ENCODE measurements around the gene WFDC1.
A peak's percentile ranks its signal among the peaks of the same experiment; 100 is the strongest.

The WFDC1 gene

GRCh38 chr16:84302111-84302954 lies 7.7 kb downstream of the WFDC1 start:
- ATAC-seq (no peak), DNase-seq (no peak)

DNA sequence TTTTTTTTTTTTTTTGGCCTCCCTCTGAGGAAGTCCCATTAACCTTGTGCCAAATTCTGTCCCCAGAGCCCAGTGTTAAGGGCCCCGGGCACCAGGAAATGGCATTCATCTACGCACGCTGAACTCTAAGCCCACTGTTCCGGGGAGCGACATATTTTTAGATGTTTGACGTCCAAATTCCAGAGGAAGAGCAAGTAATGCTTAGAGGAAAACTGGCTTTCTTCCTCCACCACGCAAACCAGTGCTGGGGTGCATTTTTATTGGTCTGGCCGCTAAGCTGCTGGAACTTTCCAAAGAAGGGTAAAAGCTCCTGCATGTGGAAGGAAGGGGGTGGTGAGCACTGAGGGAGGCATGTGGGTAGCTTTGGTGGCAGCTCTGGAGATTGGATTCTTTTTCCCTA lies 8.3 kb downstream of the WFDC1 start:
- DNase-seq (no peak), ATAC-seq (no peak)

DNA sequence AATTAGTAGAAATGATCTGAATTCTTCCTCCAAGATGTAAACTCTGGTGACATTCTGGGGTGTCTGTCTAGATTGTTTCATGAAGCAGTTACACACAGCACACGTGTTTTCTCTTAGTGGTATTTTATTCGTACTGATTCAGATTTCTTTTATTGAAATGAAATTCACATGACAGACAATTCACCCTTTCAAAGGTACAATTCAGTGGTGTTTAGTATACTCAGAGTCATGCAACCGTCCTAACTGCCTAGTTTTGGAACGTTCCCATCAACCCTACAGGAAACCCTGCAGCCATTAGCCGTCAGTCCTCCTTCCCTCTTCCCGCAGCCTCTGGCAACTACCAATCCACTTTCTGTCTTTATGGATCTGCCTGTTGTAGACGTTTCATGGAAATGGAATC lies 8.8 kb downstream of the WFDC1 start:
- no peak for DNase-seq
- no peak for ATAC-seq

DNA sequence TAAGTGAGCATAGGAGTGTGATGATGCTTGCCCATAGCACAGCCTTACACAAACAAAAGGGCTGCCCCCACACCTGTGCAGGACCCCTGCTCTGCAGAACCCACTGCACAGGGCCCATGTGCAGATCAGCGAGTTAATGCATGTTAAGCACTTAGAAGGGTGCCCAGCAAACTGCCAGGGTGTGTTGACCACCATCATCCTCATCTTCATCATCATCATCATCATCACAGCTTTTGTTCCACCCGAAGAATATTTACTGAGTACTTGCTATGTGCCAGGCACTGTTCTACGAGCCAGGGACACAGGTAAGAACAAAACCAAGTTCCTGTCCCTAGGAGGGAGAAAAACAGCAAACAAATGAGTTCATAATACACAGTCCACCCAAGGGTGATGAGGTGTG lies 11.9 kb downstream of the WFDC1 start:
- no peak for DNase-seq

DNA sequence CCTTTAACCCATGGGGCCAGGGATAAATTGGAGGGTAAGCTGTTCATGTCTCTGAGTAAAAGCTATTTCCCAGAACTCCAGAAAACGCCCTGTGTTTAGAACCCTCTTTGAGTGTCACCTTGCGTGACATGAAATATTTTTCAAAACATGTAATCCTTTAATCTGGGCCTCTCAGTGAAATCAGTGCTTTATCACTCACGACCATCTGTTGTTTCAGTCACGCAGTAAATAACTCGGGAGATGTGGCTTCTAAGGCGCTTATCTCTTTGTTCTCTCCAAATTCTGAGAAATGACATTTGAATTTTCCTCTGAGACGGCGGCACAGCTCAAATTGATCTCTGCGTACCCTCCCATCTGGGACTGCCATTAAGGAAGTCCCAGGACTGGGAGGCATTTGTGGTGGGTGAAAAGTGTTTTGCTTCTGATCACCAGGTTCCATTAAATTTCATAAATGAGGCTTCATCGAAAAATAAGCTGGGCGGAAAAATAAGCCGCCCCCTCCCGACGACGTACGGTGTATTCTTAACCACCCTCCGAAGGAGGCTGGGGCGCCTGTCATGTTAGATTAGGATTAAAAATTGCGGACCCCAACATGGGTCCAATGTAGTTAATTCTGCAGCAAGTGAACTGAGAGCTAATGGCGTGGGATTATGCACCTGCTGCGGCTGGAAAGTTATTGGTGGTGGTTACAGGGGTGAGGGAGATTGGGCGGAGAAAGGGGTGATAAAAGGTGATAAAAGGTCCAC lies 12.7 kb downstream of the WFDC1 start:
- DNase-seq = no peak
- no peak for ATAC-seq

More for the DNA sequence above, 11.9 kb downstream of the WFDC1 start:
- ATAC-seq = no peak

GRCh38 chr16:84308120-84308519 lies 13.4 kb downstream of the WFDC1 start:
- peak; percentile 42 for ATAC-seq
- peak; percentile 33 for DNase-seq

GRCh38 chr16:84310642-84311041 lies 16.0 kb downstream of the WFDC1 start:
- DNase-seq (no peak), ATAC-seq (no peak)

- ATAC-seq = no peak
- no peak for DNase-seq
These were observed 18.2 kb downstream of the WFDC1 start for GRCh38 chr16:84312783-84313382.

GRCh38 chr16:84313921-84314320 lies 19.2 kb downstream of the WFDC1 start:
- DNase-seq (no peak), ATAC-seq (peak; percentile 12)

DNA sequence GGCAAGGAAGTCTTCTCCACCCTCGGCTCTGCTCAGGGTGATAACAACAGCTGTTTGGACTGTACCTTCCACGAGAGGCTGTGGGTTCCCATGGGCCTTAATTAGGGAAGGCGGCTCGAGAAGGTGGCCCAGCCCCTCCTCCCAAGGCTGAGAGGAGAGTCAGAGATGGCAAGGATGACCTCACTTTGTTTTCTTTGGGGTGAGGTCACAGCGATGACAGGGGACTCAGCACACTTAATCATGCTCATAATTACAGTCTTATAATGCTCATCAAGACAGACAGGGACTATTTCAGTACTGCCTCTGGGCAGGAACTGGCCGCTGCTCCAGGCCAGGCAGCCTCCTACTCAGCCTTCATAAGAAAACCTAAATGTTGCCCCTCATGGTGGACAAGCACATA lies 19.7 kb downstream of the WFDC1 start:
- DNase-seq (no peak), ATAC-seq (peak; percentile 16)

- no peak for ATAC-seq
- DNase-seq = no peak
These were observed 20.1 kb downstream of the WFDC1 start for GRCh38 chr16:84314814-84315213.

- DNase-seq = no peak
- no peak for ATAC-seq
These were observed 20.7 kb downstream of the WFDC1 start for GRCh38 chr16:84315422-84315821.

DNA sequence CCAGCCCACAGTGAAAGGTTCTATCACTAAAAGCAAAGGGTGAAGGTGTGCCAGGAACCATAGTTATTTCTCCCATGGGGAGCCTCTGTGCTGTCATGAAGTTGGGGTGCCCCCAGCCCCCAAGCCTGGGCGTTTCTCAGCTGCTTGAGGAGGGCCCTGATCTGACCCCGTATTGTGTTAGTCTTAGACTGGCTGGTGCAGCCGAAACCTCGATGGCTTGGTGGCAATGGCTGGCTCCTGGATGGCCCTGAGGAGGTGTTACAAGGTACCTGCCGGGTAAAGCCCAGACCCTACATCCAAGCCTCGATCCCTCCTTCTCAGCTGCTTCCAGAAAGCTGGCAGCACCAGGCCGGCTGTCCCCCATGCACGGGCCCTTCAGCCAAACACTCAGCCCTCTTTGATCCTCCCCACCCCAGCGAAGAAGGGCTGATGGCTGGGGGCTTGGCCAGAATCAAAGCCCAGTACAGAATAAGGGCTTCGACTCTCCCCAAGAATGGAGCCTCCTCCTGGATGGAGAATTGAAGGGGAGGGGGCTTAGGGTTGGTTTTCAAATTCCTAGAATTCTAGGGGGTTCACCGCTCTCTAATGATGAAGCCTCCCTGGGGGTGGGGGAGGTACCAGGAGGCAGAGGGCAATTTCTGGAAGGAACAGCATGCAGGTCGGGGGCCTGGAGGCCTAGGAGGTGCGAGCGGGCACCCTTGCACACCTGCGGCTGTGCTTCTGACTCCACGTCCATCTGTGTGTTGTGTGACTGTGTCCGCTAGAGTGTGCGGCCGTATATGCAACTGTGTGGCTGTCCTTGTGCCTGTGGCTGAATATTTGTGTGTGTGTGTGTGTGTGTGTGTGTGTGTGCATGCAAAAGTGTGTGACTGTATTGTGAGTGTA lies 23.7 kb downstream of the WFDC1 start:
- ATAC-seq (no peak), DNase-seq (no peak)

DNA sequence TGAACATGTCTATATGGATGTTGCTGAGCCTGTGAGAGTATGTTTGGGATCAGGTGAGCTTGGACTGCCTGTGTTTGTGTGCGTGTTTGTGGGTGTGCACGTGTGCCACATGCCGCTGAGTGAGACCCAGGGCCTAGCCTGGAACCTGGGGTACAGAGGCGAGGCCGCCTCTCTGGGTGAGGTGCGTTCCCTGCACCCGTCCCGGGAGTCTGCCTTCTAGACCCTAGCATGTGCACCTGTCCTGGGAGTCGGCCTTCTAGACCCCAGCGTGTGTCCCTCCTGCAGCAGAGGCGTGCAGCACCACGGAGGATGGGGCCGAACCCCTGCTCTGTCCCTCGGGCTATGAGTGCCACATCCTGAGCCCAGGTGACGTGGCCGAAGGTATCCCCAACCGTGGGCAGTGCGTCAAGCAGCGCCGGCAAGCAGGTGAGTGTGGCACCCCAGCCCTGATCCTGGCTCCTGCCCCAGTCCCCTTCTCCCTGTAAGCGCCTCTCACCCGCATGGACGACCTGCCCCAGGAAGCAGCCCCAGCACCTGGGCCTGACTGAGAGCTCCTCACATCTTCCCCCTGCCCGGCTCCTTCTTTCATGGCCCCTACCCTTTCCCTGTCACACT lies 24.6 kb downstream of the WFDC1 start:
- ATAC-seq = no peak

DNA sequence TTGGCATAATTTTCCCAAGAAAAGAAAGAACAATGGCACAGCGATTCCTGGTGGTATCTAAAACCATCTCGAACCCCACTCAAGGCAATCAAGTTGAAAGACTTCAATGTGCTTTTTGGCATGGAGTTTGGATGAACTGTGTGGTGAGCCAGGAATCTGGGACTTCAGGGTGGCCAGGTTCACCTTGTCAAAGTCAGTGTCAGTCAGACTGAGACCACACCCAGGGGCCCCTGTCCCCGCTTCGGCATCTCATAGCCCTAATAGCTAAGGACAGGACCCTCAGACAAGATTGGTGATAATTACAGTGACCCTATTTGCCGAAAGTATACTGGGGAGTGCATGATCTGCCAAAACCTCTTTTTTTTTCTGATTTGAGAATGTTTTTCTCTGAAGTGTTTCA lies 25.8 kb downstream of the WFDC1 start:
- ATAC-seq (no peak), DNase-seq (no peak)

More for the DNA sequence above, 24.6 kb downstream of the WFDC1 start:
- DNase-seq = no peak

DNA sequence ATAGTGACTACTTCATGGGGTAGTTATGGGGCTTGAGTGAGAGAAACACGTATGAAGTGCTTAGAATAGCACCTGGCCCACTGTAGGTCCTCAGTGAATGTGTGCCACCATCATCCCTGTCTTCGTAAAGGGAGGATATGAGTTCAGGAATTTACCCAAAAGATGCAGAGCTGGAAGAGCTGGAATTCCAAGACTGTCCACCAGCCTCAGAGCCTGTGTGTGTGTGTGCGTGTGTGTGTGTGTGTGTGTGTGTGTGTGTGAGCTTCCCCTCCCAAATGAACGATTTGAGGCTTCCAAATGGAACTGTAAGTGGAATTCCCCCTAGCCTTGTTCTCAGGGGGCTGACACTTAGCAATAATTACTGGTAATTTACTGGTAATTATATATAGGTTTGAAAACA lies 27.3 kb downstream of the WFDC1 start:
- ATAC-seq = no peak

GRCh38 chr16:84322749-84323148 lies 28.1 kb downstream of the WFDC1 start:
- no peak for DNase-seq
- ATAC-seq = no peak

More for the DNA sequence above, 27.3 kb downstream of the WFDC1 start:
- no peak for DNase-seq

DNA sequence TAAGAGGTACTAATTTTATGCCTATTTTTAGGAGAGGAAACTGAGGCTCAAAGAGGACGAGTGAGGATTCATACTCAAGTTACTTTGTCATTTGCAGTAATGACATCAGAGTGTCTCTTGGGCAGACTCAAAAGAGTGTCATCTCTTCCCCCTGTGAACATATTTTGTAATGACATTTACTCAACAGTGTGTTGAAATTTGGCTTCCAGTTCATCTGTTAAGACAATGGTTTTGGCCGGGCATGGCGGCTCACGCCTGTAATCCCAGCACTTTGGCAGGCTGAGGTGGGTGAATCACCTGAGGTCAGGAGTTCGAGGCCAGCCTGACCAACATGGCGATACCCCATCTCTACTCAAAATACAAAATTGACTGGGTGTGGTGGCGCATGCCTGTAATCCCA lies 28.9 kb downstream of the WFDC1 start:
- ATAC-seq (no peak), DNase-seq (no peak)

- peak; percentile 69 for ATAC-seq
- DNase-seq = no peak
These were observed 30.0 kb downstream of the WFDC1 start for GRCh38 chr16:84324434-84325262.

GRCh38 chr16:84326545-84326944 lies 31.9 kb downstream of the WFDC1 start:
- ATAC-seq (no peak), DNase-seq (no peak)

Measured in stimulated activated naive CD8-positive, alpha-beta T cell treated with anti-CD3 and anti-CD28 coated beads, Interleukin-15, Interleukin-2, amounts not matched to agents 100 U/mL and 50 U/mL, for 24 hours (primary cell).